A549 (cell line): ENCODE measurements around the gene BCAS3. TPM values are rescaled to one million over a fixed set of nuclear protein-coding genes. Genes with fewer than 3 reads are reported as not detected.
A peak's percentile ranks its signal among the peaks of the same experiment; 100 is the strongest.

Experiments used
- ATAC-seq, 2 experiments: fragments of 200-7000 bp in 1 of 2; fragments of >200 bp in 1 of 2; cut with Nextera tagmentation in 1 of 2; cut with Tn5 transposase in 1 of 2; 3 replicates each; pipeline versions ENCODE4 v1.8.0 to v1.9.1; 2018 to 2020; ENCODE audit warnings: mild to moderate bottlenecking in 1 of 2, moderate library complexity in 1 of 2
- CTCF ChIA-PET: fragments of 300-600 bp; sonication (Branson Sonifier 250); formaldehyde crosslinking; extraction: SDS; loops from one replicate; lab custom pipeline; 2021; ENCODE audit warnings: antibody characterized with exemption, inconsistent platforms; lab: Yijun Ruan, JAX
- POLR2A ChIA-PET: fragments of 350-600 bp; formaldehyde crosslinking; extraction: SDS; loops from one replicate; lab custom pipeline; 2021; ENCODE audit warnings: antibody characterized with exemption, inconsistent platforms; lab: Yijun Ruan, JAX
- DNase-seq, 2 experiments: peaks; one replicate each; pipeline versions ENCODE4 v3.0.0 to v3.0.0-alpha.2; 2011 to 2016; ENCODE audit warnings: low read depth in 1 of 2, low spot score in 1 of 2
- FAIRE-seq: peaks from 2 replicates; lab custom pipeline; 2011; peaks lifted over from hg19 to GRCh38; lab: Jason Lieb, UNC
- H3K27ac ChIP-seq, 2 experiments: fragments of >200 bp; sonication (Bioruptor Twin); formaldehyde crosslinking; 3 replicates each; pipeline ENCODE4 v1.5.1; 2016 to 2017
- H3K4me1 ChIP-seq: fragments of >200 bp; sonication (Bioruptor Twin); formaldehyde crosslinking; 3 replicates; pipeline ENCODE4 v1.6.1; 2016
- H3K4me2 ChIP-seq: fragments of >200 bp; sonication (Bioruptor Twin); formaldehyde crosslinking; 3 replicates; pipeline ENCODE4 v1.6.1; 2016
- H3K4me3 ChIP-seq: fragments of >200 bp; sonication (Bioruptor Twin); formaldehyde crosslinking; 3 replicates; pipeline ENCODE4 v1.5.1; 2016
- H3K9me3 ChIP-seq: fragments of >200 bp; sonication (Bioruptor Twin); formaldehyde crosslinking; 3 replicates; pipeline ENCODE4 v1.6.1; 2016
- CEBPB ChIP-seq, 2 experiments: fragments of >200 bp in 1 of 2; sonication (Bioruptor Twin) in 1 of 2; formaldehyde crosslinking in 1 of 2; IDR thresholded peaks; 2 replicates each; pipeline ENCODE4 v1.6.1; 2012 to 2016
- CHD4 ChIP-seq: fragments of 200-600 bp; sonication (generic); IDR thresholded peaks from 2 replicates; pipeline ENCODE4 v1.6.1; 2016; ENCODE audit warnings: antibody characterized with exemption, mild to moderate bottlenecking, borderline replicate concordance
- ELK1 ChIP-seq: fragments of 150-350 bp; IDR thresholded peaks from 2 replicates; pipeline ENCODE4 v1.6.1; 2014; ENCODE audit warnings: low read depth, mild to moderate bottlenecking, low read length
- EP300 ChIP-seq, 2 experiments: fragments of >200 bp; sonication (Bioruptor Twin); formaldehyde crosslinking; IDR thresholded peaks; 2 replicates in 1 of 2; 3 replicates in 1 of 2; pipeline ENCODE4 v1.6.1; 2016 to 2017
- HMGXB4 ChIP-seq: fragments of 250-450 bp; sonication (Bioruptor Pico); IDR thresholded peaks from 2 replicates; pipeline ENCODE4 v1.5.0; 2021; ENCODE audit warnings: mild to moderate bottlenecking, moderate library complexity, borderline replicate concordance
- HOXB13 ChIP-seq: fragments of 250-450 bp; sonication (Bioruptor Pico); IDR thresholded peaks from 2 replicates; pipeline ENCODE4 v1.5.0; 2020; ENCODE audit warnings: low read depth, mild to moderate bottlenecking, moderate library complexity
- JUNB ChIP-seq: fragments of >200 bp; sonication (Bioruptor Twin); formaldehyde crosslinking; IDR thresholded peaks from 2 replicates; pipeline ENCODE4 v1.6.1; 2016
- MAFK ChIP-seq: fragments of 450-650 bp; IDR thresholded peaks from 2 replicates; pipeline ENCODE4 v1.6.1; 2014; ENCODE audit not compliant: partially characterized antibody
- NR3C1 ChIP-seq: fragments of >200 bp; sonication (Bioruptor Twin); formaldehyde crosslinking; IDR thresholded peaks from 3 replicates; pipeline ENCODE4 v1.6.1; 2017
- PBX3 ChIP-seq: IDR thresholded peaks from 2 replicates; pipeline ENCODE4 v1.6.1; 2012
- RAD21 ChIP-seq, 2 experiments: fragments of >200 bp in 1 of 2; sonication (Bioruptor Twin) in 1 of 2; formaldehyde crosslinking in 1 of 2; IDR thresholded peaks in 1 of 2; conservative IDR thresholded peaks in 1 of 2; 2 replicates in 1 of 2; 3 replicates in 1 of 2; pipeline ENCODE4 v1.6.1; 2012 to 2018; ENCODE audit warnings: inconsistent platforms in 1 of 2
- REST ChIP-seq: fragments of 200-600 bp; sonication (generic); IDR thresholded peaks from 2 replicates; pipeline ENCODE4 v1.6.1; 2016; ENCODE audit warnings: antibody characterized with exemption, mild to moderate bottlenecking, moderate library complexity
- SREBF2 ChIP-seq: fragments of 450-650 bp; IDR thresholded peaks from 2 replicates; pipeline ENCODE4 v1.6.1; 2014; ENCODE audit warnings: mild to moderate bottlenecking, moderate library complexity
- ZC3H11A ChIP-seq: fragments of 450-650 bp; IDR thresholded peaks from 2 replicates; pipeline ENCODE4 v1.6.1; 2014; ENCODE audit warnings: antibody characterized with exemption, mild to moderate bottlenecking
- ZNF302 ChIP-seq: fragments of 250-450 bp; sonication (Bioruptor Pico); IDR thresholded peaks from 2 replicates; pipeline ENCODE4 v1.9.0; 2021; ENCODE audit warnings: inconsistent platforms, mild to moderate bottlenecking, moderate library complexity
- WGBS: methylation state at CpG from one replicate; pipeline ENCODE4 v1.1.6; 2017; ENCODE audit errors: missing lambda C conversion rate; 5-methylcytosine and 5-hydroxymethylcytosine counted together
- polyA plus RNA-seq, 4 experiments: library from polyadenylated mRNA; depleted of rRNA in 3 of 4; stranded (reverse); fragments of >200 nt; fragmentation: RNase III in 1 of 4; extraction: RNeasy Plus Mini Kit Qiagen cat#74134 plus additional on column Dnase treatment in 1 of 4; gene quantifications; 2 replicates in 3 of 4; 3 replicates in 1 of 4; pipeline ENCODE4 v1.2.3, GENCODE V29; 2011 to 2017

BCAS3 gene
- polyA plus RNA-seq, 2 of the 4 experiments (the other 2 are of a cell fraction), result 14.7 to 43.4 TPM

GRCh38 chr17:60899115-60899514, 221.5 kb downstream of the BCAS3 start:
- POLR2A ChIA-PET, result no interaction called here
- 87% methylated on average over 4 of the region's 4 CpGs for WGBS
- Histone ChIP-seq H3K9me3 (0 out of 3 replicates have a peak, but pooled peaks cover 3% of the 10 kb centered on the region), H3K4me1 (peaks cover 14% of the 10 kb centered on the region; the same call in 2 of the 3 replicates), H3K4me3 (no peak overlapping the region), H3K27ac (no peak overlapping the region), H3K4me2 (no peak overlapping the region)
- no peak for FAIRE-seq
- TF ChIP-seq ZC3H11A (no peak), SREBF2 (no peak), EP300 (IDR thresholded peaks at IDR 0.05) (no peak)
- no peak for ATAC-seq
- DNase-seq, result no peak
- CTCF ChIA-PET, result interaction anchor here (1.4 kb wide), 1 partner anchor 10 kb away, joined by 4 read pairs; no protein-coding TSS in a partner anchor

GRCh38 chr17:60900688-60901087, 223.0 kb downstream of the BCAS3 start:
- no peak for ATAC-seq
- Histone ChIP-seq H3K4me1 (peaks cover 14% of the 10 kb centered on the region; the same call in 2 of the 3 replicates), H3K4me3 (no peak overlapping the region), H3K27ac (no peak overlapping the region), H3K9me3 (0 out of 3 replicates have a peak, but pooled peaks cover 3% of the 10 kb centered on the region), H3K4me2 (no peak overlapping the region)
- FAIRE-seq, result no peak
- 84% methylated on average over 3 of the region's 3 CpGs for WGBS
- CTCF ChIA-PET, result interaction anchor here (1.1 kb wide), 1 partner anchor 13 kb away, joined by 4 read pairs; no protein-coding TSS in a partner anchor
- DNase-seq, result no peak
- POLR2A ChIA-PET, result no interaction called here
- TF ChIP-seq MAFK, result peak; percentile 82
- TF ChIP-seq NR3C1, result no peak

GRCh38 chr17:60901242-60901641, 223.6 kb downstream of the BCAS3 start:
- Histone ChIP-seq H3K9me3 (0 out of 3 replicates have a peak, but pooled peaks cover 3% of the 10 kb centered on the region), H3K4me3 (no peak overlapping the region), H3K27ac (no peak overlapping the region), H3K4me1 (peaks cover 14% of the 10 kb centered on the region; the same call in 2 of the 3 replicates), H3K4me2 (peak overlapping the region; percentile 6; the same call in 1 of the 3 replicates)
- DNase-seq (no peak), FAIRE-seq (no peak), ATAC-seq (no peak)
- ChIA-PET CTCF (no interaction called here), POLR2A (no interaction called here)
- TF ChIP-seq CHD4, result no peak
- peak in 1 of 2 experiments; percentile 23; a peak in 1 of 5 replicates for TF ChIP-seq RAD21 (conservative IDR thresholded peaks at IDR 0.05 in 1 of 2, IDR thresholded peaks at IDR 0.05 in 1 of 2)

GRCh38 chr17:60901806-60902205, 224.2 kb downstream of the BCAS3 start:
- ATAC-seq, result no peak
- TF ChIP-seq ZC3H11A, result no peak
- no peak for TF ChIP-seq ZNF302
- no peak for TF ChIP-seq RAD21 (conservative IDR thresholded peaks at IDR 0.05 in 1 of 2, IDR thresholded peaks at IDR 0.05 in 1 of 2)
- TF ChIP-seq JUNB, result 0 out of 2 replicates have a peak, but pooled peaks have one; percentile 19
- no peak for TF ChIP-seq REST
- no peak for TF ChIP-seq HOXB13 (CRISPR knock-in tag)
- TF ChIP-seq CEBPB (IDR thresholded peaks at IDR 0.05), result 0 out of 4 replicates have a peak, but pooled peaks of 1 of the 2 experiments have one; percentile 16
- no peak for TF ChIP-seq PBX3
- TF ChIP-seq HMGXB4 (CRISPR knock-in tag), result no peak
- TF ChIP-seq ELK1, result no peak
- H3K4me1 ChIP-seq, result peaks cover 14% of the 10 kb centered on the region; the same call in 2 of the 3 replicates
- H3K4me3 ChIP-seq, result no peak overlapping the region
- DNase-seq, result no peak
- WGBS, result 60% methylated on average over 2 of the region's 2 CpGs
- 0 out of 3 replicates have a peak, but pooled peaks cover 3% of the 10 kb centered on the region for H3K9me3 ChIP-seq
- H3K27ac ChIP-seq, result no peak overlapping the region
- peak overlapping the region; percentile 6; the same call in 1 of the 3 replicates for H3K4me2 ChIP-seq
- POLR2A ChIA-PET, result no interaction called here
- CTCF ChIA-PET, result interaction anchor here (0.9 to 1.3 kb wide), 2 partner anchors 12 to 45 kb away, joined by 3 read pairs; no protein-coding TSS in a partner anchor
- peak; percentile 63 for FAIRE-seq
